Measurements from ENCODE around the gene PLXNA1.

PLXNA1 gene

GRCh38 chr3:126968391-126969390 lies 14.2 kb upstream of the PLXNA1 start:
- DNase-seq, result no peak

- DNase-seq, result no peak
Measured at GRCh38 chr3:126969586-126969985, 13.3 kb upstream of the PLXNA1 start.

- DNase-seq, result no peak
Measured at GRCh38 chr3:126970101-126970500, 12.8 kb upstream of the PLXNA1 start.

- DNase-seq, result no peak
Measured at GRCh38 chr3:126970921-126971320, 12.0 kb upstream of the PLXNA1 start.

- no peak for DNase-seq
Measured at GRCh38 chr3:126971891-126972351, 11.0 kb upstream of the PLXNA1 start.

- DNase-seq, result no peak
Measured at GRCh38 chr3:126972866-126973265, 10.0 kb upstream of the PLXNA1 start.

- no peak for DNase-seq
Measured at GRCh38 chr3:126973814-126974213, 9.1 kb upstream of the PLXNA1 start.

- DNase-seq, result no peak
Measured at GRCh38 chr3:126974756-126975155, 8.2 kb upstream of the PLXNA1 start.

GRCh38 chr3:126976906-126977305 lies 6.0 kb upstream of the PLXNA1 start:
- no peak for DNase-seq

- DNase-seq, result no peak
Measured at GRCh38 chr3:126977821-126978220, 5.1 kb upstream of the PLXNA1 start.

- DNase-seq, result no peak
Measured at GRCh38 chr3:126978291-126978690, 4.6 kb upstream of the PLXNA1 start.

GRCh38 chr3:126979046-126979628 lies 3.8 kb upstream of the PLXNA1 start:
- DNase-seq, result no peak

- no peak for DNase-seq
Measured at GRCh38 chr3:126980266-126980811, 2.6 kb upstream of the PLXNA1 start.

GRCh38 chr3:126982126-126982470 lies 817 bp upstream of the PLXNA1 start:
- peak; percentile 50 for DNase-seq

GRCh38 chr3:126983276-126983652 lies 349 bp downstream of the PLXNA1 start:
- DNase-seq, result no peak

GRCh38 chr3:126983653-126984390 lies 907 bp downstream of the PLXNA1 start:
- peak; percentile 21 for DNase-seq

GRCh38 chr3:126984391-126985131 lies 1.6 kb downstream of the PLXNA1 start:
- no peak for DNase-seq

- DNase-seq, result no peak
Measured at GRCh38 chr3:126985132-126985985, 2.4 kb downstream of the PLXNA1 start.

- no peak for DNase-seq
Measured at GRCh38 chr3:126986001-126986400, 3.1 kb downstream of the PLXNA1 start.

GRCh38 chr3:126987129-126987528 lies 4.2 kb downstream of the PLXNA1 start:
- no peak for DNase-seq

- DNase-seq, result no peak
Measured at GRCh38 chr3:126987596-126987995, 4.7 kb downstream of the PLXNA1 start.
